Hepatocyte (in vitro differentiated cells): ENCODE data around the gene NLGN4X.

Experiments
- EZH2 ChIP-seq: fragments of 200-600 bp; sonication (generic); IDR thresholded peaks from 2 replicates; pipeline ENCODE4 v1.6.1; 2016; ENCODE audit warnings: antibody characterized with exemption, mild to moderate bottlenecking, borderline replicate concordance
- TF ChIP-seq, protein P1 (sequence below): fragments of 200-600 bp; sonication (generic); IDR thresholded peaks from 2 replicates; pipeline ENCODE4 v1.5.1; 2016; ENCODE audit warnings: antibody characterized with exemption, mild to moderate bottlenecking; ENCODE audit not compliant: poor library complexity

DNA sequence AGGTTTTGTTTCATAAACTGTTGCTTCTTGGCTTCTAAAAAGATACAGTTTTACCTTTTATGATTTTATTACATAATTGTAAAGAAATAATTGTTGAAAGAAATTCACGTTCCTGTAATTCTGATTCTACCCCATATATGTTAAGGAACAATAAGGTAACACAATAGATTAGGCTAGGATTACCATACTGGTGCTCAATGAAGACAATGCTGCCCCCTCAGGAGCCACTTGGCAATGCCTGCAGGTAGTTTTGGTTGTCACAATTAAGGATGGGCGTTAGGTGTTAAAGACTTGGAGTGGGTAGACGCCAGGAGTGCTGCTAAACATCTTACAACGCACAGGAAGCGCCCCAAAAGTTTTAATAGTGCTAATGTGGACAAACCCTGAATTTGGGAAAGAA lies 133.2 kb downstream of the NLGN4X start:
- TF ChIP-seq, protein P1, sequence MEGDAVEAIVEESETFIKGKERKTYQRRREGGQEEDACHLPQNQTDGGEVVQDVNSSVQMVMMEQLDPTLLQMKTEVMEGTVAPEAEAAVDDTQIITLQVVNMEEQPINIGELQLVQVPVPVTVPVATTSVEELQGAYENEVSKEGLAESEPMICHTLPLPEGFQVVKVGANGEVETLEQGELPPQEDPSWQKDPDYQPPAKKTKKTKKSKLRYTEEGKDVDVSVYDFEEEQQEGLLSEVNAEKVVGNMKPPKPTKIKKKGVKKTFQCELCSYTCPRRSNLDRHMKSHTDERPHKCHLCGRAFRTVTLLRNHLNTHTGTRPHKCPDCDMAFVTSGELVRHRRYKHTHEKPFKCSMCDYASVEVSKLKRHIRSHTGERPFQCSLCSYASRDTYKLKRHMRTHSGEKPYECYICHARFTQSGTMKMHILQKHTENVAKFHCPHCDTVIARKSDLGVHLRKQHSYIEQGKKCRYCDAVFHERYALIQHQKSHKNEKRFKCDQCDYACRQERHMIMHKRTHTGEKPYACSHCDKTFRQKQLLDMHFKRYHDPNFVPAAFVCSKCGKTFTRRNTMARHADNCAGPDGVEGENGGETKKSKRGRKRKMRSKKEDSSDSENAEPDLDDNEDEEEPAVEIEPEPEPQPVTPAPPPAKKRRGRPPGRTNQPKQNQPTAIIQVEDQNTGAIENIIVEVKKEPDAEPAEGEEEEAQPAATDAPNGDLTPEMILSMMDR, result no peak
- TF ChIP-seq EZH2, result no peak
